Mammary epithelial cell (primary cell): Measurements from ENCODE around the gene LMAN1L.
"Not testable (repeated sequence)": the region's sequence is repeated elsewhere in the genome, so short reads cannot be mapped to it uniquely, and the experiment has no call there.

Experiments used
- CTCF ChIP-seq, 2 donors: IDR thresholded peaks in 1 of 2; conservative IDR thresholded peaks in 1 of 2; 2 replicates each; pipeline ENCODE4 v1.5.1; 2011 to 2012; ENCODE audit warnings: inconsistent platforms in 2 of 2, low read length in 2 of 2, mild to moderate bottlenecking in 2 of 2, control low read depth in 1 of 2, low read depth in 1 of 2; ENCODE audit not compliant: insufficient read depth in 1 of 2; ENCODE audit errors: extremely low read depth in 1 of 2
- EZH2 ChIP-seq: IDR thresholded peaks from 2 replicates; pipeline ENCODE4 v1.6.1; 2012; ENCODE audit warnings: low read length, inconsistent platforms, borderline replicate concordance

- TF ChIP-seq CTCF (conservative IDR thresholded peaks at IDR 0.05 in 1 of 2, IDR thresholded peaks at IDR 0.05 in 1 of 2; ENCODE audit: extremely low read depth in 1 of 2, insufficient read depth in 1 of 2, low read depth in 1 of 2, low read length in 2 of 2); EZH2: not testable (repeated sequence)
These were observed 26.6 kb upstream of the LMAN1L start for GRCh38 chr15:74786081-74786480.
